Transverse colon (tissue), 4 donors: ENCODE results near the gene ECPAS.

ENCODE experiments used
- EP300 ChIP-seq: sonication (generic); formaldehyde crosslinking; IDR thresholded peaks from one replicate; pipeline ENCODE4 v1.6.1; 2017; ENCODE audit warnings: antibody characterized with exemption, low read depth
- POLR2AphosphoS5 ChIP-seq, 3 donors: sonication (generic); formaldehyde crosslinking; IDR thresholded peaks; one replicate each; pipeline ENCODE4 v1.6.1; 2016; ENCODE audit warnings: antibody characterized with exemption in 3 of 3
- TF ChIP-seq, protein P1 (sequence below), 5 experiments: fragments of 200-600 bp in 3 of 5; fragments of 450-650 bp in 2 of 5; sonication (generic) in 3 of 5; IDR thresholded peaks; 1 replicate in 2 of 5; 2 replicates in 3 of 5; pipeline ENCODE4 v1.5.1; 2016 to 2017; ENCODE audit warnings: antibody characterized with exemption in 5 of 5, inconsistent platforms in 3 of 5, mild to moderate bottlenecking in 2 of 5, moderate library complexity in 1 of 5

DNA sequence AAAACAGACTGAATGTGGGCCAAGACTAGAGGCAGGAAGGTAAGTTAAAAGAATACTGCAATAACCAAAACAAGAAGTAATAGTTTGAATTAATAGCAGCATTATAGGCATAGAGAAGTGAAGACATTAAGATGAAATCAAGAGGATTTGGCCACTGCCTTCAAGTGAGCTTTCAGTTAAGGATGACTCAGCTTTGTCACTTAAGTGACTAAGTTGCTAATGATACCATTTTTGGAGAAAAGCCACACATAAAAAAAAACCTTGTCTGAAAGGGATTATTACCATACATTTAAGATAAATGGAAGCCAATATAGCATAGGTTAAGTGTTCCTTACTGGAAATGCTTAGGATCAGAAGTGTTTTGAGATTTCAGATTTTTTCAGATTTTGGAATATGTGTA is 57.0 kb downstream of the ECPAS start:
- TF ChIP-seq, protein P1, sequence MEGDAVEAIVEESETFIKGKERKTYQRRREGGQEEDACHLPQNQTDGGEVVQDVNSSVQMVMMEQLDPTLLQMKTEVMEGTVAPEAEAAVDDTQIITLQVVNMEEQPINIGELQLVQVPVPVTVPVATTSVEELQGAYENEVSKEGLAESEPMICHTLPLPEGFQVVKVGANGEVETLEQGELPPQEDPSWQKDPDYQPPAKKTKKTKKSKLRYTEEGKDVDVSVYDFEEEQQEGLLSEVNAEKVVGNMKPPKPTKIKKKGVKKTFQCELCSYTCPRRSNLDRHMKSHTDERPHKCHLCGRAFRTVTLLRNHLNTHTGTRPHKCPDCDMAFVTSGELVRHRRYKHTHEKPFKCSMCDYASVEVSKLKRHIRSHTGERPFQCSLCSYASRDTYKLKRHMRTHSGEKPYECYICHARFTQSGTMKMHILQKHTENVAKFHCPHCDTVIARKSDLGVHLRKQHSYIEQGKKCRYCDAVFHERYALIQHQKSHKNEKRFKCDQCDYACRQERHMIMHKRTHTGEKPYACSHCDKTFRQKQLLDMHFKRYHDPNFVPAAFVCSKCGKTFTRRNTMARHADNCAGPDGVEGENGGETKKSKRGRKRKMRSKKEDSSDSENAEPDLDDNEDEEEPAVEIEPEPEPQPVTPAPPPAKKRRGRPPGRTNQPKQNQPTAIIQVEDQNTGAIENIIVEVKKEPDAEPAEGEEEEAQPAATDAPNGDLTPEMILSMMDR (IDR thresholded peaks at IDR 0.05): no peak
- TF ChIP-seq POLR2AphosphoS5 (IDR thresholded peaks at IDR 0.05) (no peak), EP300 (no peak)
